SK-N-MC (cell line): ENCODE results near the gene ZBTB25.

Source experiments
- DNase-seq: peaks from one replicate; pipeline ENCODE4 v3.0.0-alpha.2; 2011; ENCODE audit warnings: low read depth, low spot score
- H3K27ac ChIP-seq: fragments of 200-600 bp; sonication (generic); 2 replicates; pipeline ENCODE4 v1.5.1; 2016; ENCODE audit warnings: mixed run types
- H3K36me3 ChIP-seq: fragments of 200-600 bp; sonication (generic); 2 replicates; pipeline ENCODE4 v1.6.1; 2017; ENCODE audit warnings: antibody characterized with exemption, low read length, mixed read lengths; ENCODE audit not compliant: insufficient read depth
- H3K4me3 ChIP-seq: fragments of 200-600 bp; sonication (generic); 2 replicates; pipeline ENCODE4 v1.5.1; 2016
- H3K9ac ChIP-seq: fragments of 200-600 bp; sonication (generic); 2 replicates; pipeline ENCODE4 v1.8.0; 2017; ENCODE audit warnings: mixed run types, mixed read lengths; ENCODE audit not compliant: insufficient read length
- H3K9me3 ChIP-seq: fragments of 200-600 bp; sonication (generic); 2 replicates; pipeline ENCODE4 v1.6.1; 2017; ENCODE audit warnings: low read depth, mild to moderate bottlenecking, antibody characterized with exemption, low read length, moderate library complexity, mixed read lengths
- EZH2 ChIP-seq: fragments of 200-600 bp; sonication (generic); IDR thresholded peaks from one replicate; pipeline ENCODE4 v1.6.1; 2017; ENCODE audit warnings: antibody characterized with exemption
- FOXP2 ChIP-seq: optimal IDR thresholded peaks from 2 replicates; pipeline ENCODE3; 2011; ENCODE audit warnings: mild to moderate bottlenecking, moderate library complexity; ENCODE audit not compliant: insufficient read depth; ENCODE audit errors: extremely low read length, control extremely low read depth
- POLR2AphosphoS5 ChIP-seq: IDR thresholded peaks from 2 replicates; pipeline ENCODE4 v1.6.1; 2012; ENCODE audit warnings: mild to moderate bottlenecking, low read depth, low read length, borderline replicate concordance

Gene ZBTB25

GRCh38 chr14:64495252-64495651 is 8.4 kb downstream of the ZBTB25 start:
- Histone ChIP-seq H3K27ac (no peak overlapping the region), H3K36me3 (peaks cover 6% of the 10 kb centered on the region; the same call in 1 of the 2 replicates), H3K9ac (no peak overlapping the region), H3K4me3 (no peak overlapping the region), H3K9me3 (no peaks in the 10 kb centered on the region)
- TF ChIP-seq POLR2AphosphoS5 (no peak), FOXP2 (no peak), EZH2 (no peak)
- no peak for DNase-seq

DNA sequence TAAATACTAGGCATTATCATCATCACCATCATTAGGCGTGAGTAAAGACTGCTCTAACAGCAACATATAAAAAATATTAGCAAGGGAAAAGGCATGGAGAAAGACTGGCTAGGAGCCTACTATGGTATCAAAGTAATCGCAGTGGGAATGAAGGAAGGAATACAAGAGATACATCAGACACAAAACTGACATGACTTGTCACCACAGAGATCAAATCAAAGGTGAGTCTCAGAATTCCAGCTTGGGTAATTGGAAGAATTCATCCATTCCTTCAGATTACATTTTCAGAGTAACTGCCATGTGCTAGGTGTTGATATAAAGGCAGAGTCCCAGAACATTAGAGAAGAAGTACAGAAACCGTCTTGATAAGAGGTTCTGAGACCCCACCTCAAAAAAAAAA is 10.2 kb downstream of the ZBTB25 start:
- DNase-seq, result no peak
- Histone ChIP-seq H3K9me3 (no peaks in the 10 kb centered on the region), H3K36me3 (peaks cover 8% of the 10 kb centered on the region), H3K4me3 (no peak overlapping the region), H3K9ac (no peak overlapping the region), H3K27ac (no peak overlapping the region)
- TF ChIP-seq EZH2 (no peak), FOXP2 (no peak), POLR2AphosphoS5 (no peak)

- no peak for DNase-seq
- peaks cover 25% of the 10 kb centered on the region for H3K36me3 ChIP-seq
- no peak for TF ChIP-seq EZH2
- TF ChIP-seq FOXP2, result no peak
- no peak for TF ChIP-seq POLR2AphosphoS5
- H3K4me3 ChIP-seq, result no peak overlapping the region
- H3K27ac ChIP-seq, result no peak overlapping the region
- H3K9me3 ChIP-seq, result no peaks in the 10 kb centered on the region
- H3K9ac ChIP-seq, result no peak overlapping the region
Measured at GRCh38 chr14:64491637-64492036, 12.0 kb downstream of the ZBTB25 start.

- no peak overlapping the region for H3K4me3 ChIP-seq
- H3K9ac ChIP-seq, result no peak overlapping the region
- no peaks in the 10 kb centered on the region for H3K9me3 ChIP-seq
- no peak overlapping the region for H3K27ac ChIP-seq
- TF ChIP-seq FOXP2, result no peak
- TF ChIP-seq POLR2AphosphoS5, result no peak
- TF ChIP-seq EZH2, result no peak
- peaks cover 22% of the 10 kb centered on the region for H3K36me3 ChIP-seq
- no peak for DNase-seq
Measured at GRCh38 chr14:64488590-64489099, 15.0 kb downstream of the ZBTB25 start.

GRCh38 chr14:64478634-64479250 is 24.9 kb downstream of the ZBTB25 start:
- TF ChIP-seq FOXP2 (no peak), POLR2AphosphoS5 (no peak), EZH2 (no peak)
- no peak overlapping the region for H3K27ac ChIP-seq
- no peak overlapping the region for H3K4me3 ChIP-seq
- no peaks in the 10 kb centered on the region for H3K9me3 ChIP-seq
- H3K36me3 ChIP-seq, result no peaks in the 10 kb centered on the region
- no peak overlapping the region for H3K9ac ChIP-seq
- no peak for DNase-seq

DNA sequence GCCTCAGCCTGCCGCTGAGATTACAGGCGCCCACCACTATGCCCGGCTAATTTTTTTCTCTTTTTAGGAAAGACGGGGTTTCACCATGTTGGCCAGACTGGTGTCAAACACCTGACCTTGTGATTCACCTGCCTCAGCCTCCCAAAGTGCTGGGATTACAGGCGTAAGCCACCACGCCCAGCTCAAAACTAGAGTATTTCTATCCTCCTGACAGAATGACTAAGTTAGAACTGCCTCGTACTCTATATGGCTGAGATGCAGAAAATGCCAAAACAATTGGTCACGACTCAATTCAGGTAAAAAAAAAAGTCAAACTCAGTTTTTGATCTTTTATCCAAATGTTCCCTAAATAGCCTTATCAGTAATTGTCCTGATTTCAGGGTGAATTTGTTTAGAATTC is 27.2 kb downstream of the ZBTB25 start:
- H3K36me3 ChIP-seq, result no peaks in the 10 kb centered on the region
- no peaks in the 10 kb centered on the region for H3K9me3 ChIP-seq
- no peak overlapping the region for H3K27ac ChIP-seq
- no peak for TF ChIP-seq EZH2
- TF ChIP-seq FOXP2, result no peak
- TF ChIP-seq POLR2AphosphoS5, result no peak
- H3K9ac ChIP-seq, result no peak overlapping the region
- no peak for DNase-seq
- H3K4me3 ChIP-seq, result no peak overlapping the region

DNA sequence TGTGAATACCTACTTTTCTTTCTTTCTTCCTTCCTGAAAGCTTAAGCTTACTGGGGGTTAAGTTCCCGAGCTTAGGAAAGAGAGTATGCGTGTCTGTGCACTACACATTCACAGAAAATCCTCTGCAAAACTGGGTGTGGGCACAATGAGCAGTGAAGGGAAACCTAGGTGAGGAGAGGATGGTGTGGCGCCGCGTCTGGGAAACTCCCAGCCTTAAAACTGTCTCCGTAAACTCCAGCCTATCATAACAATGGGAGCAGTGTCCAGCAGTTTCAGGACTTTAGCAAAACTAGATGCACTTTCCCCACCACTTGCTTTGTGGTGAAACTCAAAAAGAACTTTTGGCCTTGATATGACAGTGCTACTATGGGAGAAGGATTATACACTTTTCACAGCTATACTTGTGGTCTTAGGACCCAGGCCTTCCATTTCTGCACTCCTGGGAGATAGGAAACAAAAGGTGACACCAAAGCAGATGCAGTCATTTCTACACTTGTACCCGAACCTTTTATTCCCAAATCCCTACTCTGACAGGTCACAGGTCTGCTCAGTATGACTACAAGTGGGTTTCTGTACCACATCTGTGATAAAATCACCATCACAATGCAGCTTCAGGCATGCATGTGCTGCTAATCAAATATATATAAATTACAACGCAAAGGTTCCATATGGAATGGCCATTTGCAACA is 27.9 kb downstream of the ZBTB25 start:
- no peak overlapping the region for H3K27ac ChIP-seq
- TF ChIP-seq FOXP2, result no peak
- TF ChIP-seq POLR2AphosphoS5, result no peak
- no peak for TF ChIP-seq EZH2
- H3K36me3 ChIP-seq, result no peaks in the 10 kb centered on the region
- no peaks in the 10 kb centered on the region for H3K9me3 ChIP-seq
- H3K4me3 ChIP-seq, result no peak overlapping the region
- DNase-seq, result no peak
- H3K9ac ChIP-seq, result no peak overlapping the region

- H3K9me3 ChIP-seq, result no peaks in the 10 kb centered on the region
- no peak overlapping the region for H3K4me3 ChIP-seq
- TF ChIP-seq POLR2AphosphoS5 (no peak), FOXP2 (no peak), EZH2 (no peak)
- no peak overlapping the region for H3K9ac ChIP-seq
- H3K27ac ChIP-seq, result no peak overlapping the region
- DNase-seq, result no peak
- H3K36me3 ChIP-seq, result no peaks in the 10 kb centered on the region
Measured at GRCh38 chr14:64474698-64475097, 28.9 kb downstream of the ZBTB25 start.

GRCh38 chr14:64474041-64474440 is 29.6 kb downstream of the ZBTB25 start:
- no peak for DNase-seq
- H3K36me3 ChIP-seq, result no peaks in the 10 kb centered on the region
- H3K27ac ChIP-seq, result no peak overlapping the region
- no peak overlapping the region for H3K4me3 ChIP-seq
- no peak overlapping the region for H3K9ac ChIP-seq
- no peaks in the 10 kb centered on the region for H3K9me3 ChIP-seq
- TF ChIP-seq FOXP2 (no peak), POLR2AphosphoS5 (no peak), EZH2 (no peak)
